Adrenal gland (tissue), 12 donors: ENCODE measurements around the gene FAM53B. TPM values are rescaled to one million over a fixed set of nuclear protein-coding genes. Genes with fewer than 3 reads are reported as not detected.

Experiments
- DNase-seq, 7 donors: peaks; one replicate each; pipeline ENCODE4 v3.0.0-alpha.2; 2019 to 2020
- H3K27ac ChIP-seq, 5 donors: fragments of 200-600 bp; sonication (generic) in 4 of 5; 1 replicate in 3 of 5; 2 replicates in 2 of 5; pipeline versions ENCODE4 v1.5.1 to v1.8.0; 2016 to 2020; ENCODE audit warnings: mild to moderate bottlenecking in 1 of 5
- H3K27me3 ChIP-seq: fragments of 200-600 bp; 2 replicates; pipeline ENCODE4 v1.8.0; 2021
- H3K36me3 ChIP-seq, 2 donors: fragments of 200-600 bp; replicated peaks in 1 of 2; 1 replicate in 1 of 2; 2 replicates in 1 of 2; pipeline versions ENCODE4 v1.5.1 to v1.8.0; 2018 to 2022
- H3K4me1 ChIP-seq, 2 donors: fragments of 200-600 bp; replicated peaks in 1 of 2; 1 replicate in 1 of 2; 2 replicates in 1 of 2; pipeline versions ENCODE4 v1.5.1 to v1.8.0; 2018 to 2021
- H3K4me3 ChIP-seq, 4 donors: fragments of 200-600 bp; sonication (generic) in 3 of 4; one replicate each; pipeline ENCODE4 v1.5.1; 2016 to 2018
- H3K9me3 ChIP-seq, 3 donors: fragments of 200-600 bp; sonication (generic) in 1 of 3; replicated peaks in 1 of 3; 1 replicate in 2 of 3; 2 replicates in 1 of 3; pipeline versions ENCODE4 v1.5.1 to v1.8.0; 2016 to 2021
- POLR2A ChIP-seq, 2 donors: fragments of 450-650 bp; IDR thresholded peaks; one replicate each; pipeline ENCODE4 v1.6.1; 2017; ENCODE audit warnings: antibody characterized with exemption in 2 of 2, mild to moderate bottlenecking in 2 of 2, moderate library complexity in 1 of 2
- WGBS, 4 donors: extraction: QIAGEN DNeasy Blood & Tissue Kit in 2 of 4; methylation state at CpG; one replicate each; pipeline versions ENCODE4 v1.1.5 to v1.1.7; 2013 to 2017; 5-methylcytosine and 5-hydroxymethylcytosine counted together
- intact Hi-C, 2 donors: fragments of 100-400 bp; cut with DNase I; formaldehyde crosslinking; loops; one replicate each; pipeline versions ENCODE4 v1.14.1 to v1.15.0; 2022 to 2023
- polyA plus RNA-seq, 3 donors: library from polyadenylated mRNA; stranded (reverse); fragments of 200-250 nt in 2 of 3; fragments of 350-450 nt in 1 of 3; fragmentation: Illumina TruSeq in 1 of 3; extraction: RNeasy Lipid Tissue Mini Kit (QIAGEN cat#74804) in 1 of 3; gene quantifications; one replicate each; pipeline ENCODE4 v1.2.3, GENCODE V29; 2013 to 2014
- total RNA-seq, 9 donors: library from RNA; depleted of rRNA in 4 of 9; stranded (reverse); fragments of >200 nt in 4 of 9; fragments of 120-200 nt in 1 of 9; fragmentation: NEBNext Ultra II Directional in 1 of 9; extraction: Animal tissue kit (Norgen Biotek cat#: 25700) in 1 of 9; gene quantifications; one replicate each; pipeline versions ENCODE4 v1.1.0 to v1.2.4, GENCODE V29; 2013 to 2023
- TF ChIP-seq, protein P1 (sequence below), 6 experiments: fragments of 450-650 bp in 4 of 6; fragments of 200-600 bp in 2 of 6; sonication (generic) in 1 of 6; IDR thresholded peaks; 1 replicate in 5 of 6; 2 replicates in 1 of 6; pipeline versions ENCODE4 v1.5.1 to v1.8.0; 2016 to 2021; ENCODE audit warnings: antibody characterized with exemption in 6 of 6, mild to moderate bottlenecking in 2 of 6, moderate library complexity in 1 of 6
- donor health status: healthy with polysubstance abuse.
- donor health status: Bipolar disorder and iron deficiency.
- donor health status: DM: yes; HTN: yes; CAD: no.
- donor health status: DM: no; HTN: no; CAD: no.
- donor health status: DM: no; HTN: no; CAD: no.
- donor health status: DM: yes; HTN: yes; CAD: no.

The FAM53B gene
- total and polyA plus RNA-seq, 12 donors = 15.1 to 90.9 (median 65.5) TPM

DNA sequence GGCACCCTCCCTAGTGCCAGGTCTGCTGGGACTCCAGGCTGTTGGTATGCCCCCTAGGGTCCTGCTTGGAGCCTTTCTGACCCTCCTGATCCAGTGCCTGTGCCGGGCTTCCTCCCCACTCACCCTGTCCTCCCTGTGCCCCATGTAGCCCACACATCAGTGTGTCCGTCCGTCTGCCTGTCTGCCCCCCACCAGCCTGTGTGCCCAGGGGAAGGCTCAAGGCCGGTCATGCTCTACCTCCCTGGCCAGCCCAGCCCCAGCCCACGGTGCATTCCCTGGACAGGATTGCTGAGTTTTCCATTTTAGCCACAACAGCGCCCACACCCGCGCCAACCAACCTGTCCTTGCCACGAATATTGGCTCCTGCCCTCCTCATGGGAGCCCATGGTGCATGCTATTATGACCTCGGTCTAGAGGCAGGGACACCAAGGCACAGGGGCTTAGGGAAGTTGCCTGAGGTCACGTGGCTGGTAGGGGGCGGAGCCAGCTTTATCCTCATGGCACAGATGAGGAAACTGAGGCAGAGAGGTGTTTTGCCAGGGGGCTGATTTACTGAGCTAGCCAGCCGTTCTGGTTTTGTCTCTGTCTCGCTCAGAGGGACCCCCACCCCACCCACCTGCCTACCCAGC lies 136.0 kb downstream of the FAM53B start:
- no peaks in the 10 kb centered on the region for H3K27me3 ChIP-seq
- H3K4me3 ChIP-seq = no peak overlapping the region
- 77 to 83% (median 80%) methylated on average over 11 to 14 of the region's 14 CpGs for WGBS, 4 donors
- no peaks in the 10 kb centered on the region for H3K36me3 ChIP-seq
- intact Hi-C loops = no loop called here
- peaks cover 9 to 26% of the 10 kb centered on the region in 2 donors for H3K4me1 ChIP-seq
- H3K9me3 ChIP-seq = no peaks in the 10 kb centered on the region
- DNase-seq = no peak
- no peak for TF ChIP-seq POLR2A (IDR thresholded peaks at IDR 0.05)
- TF ChIP-seq, protein P1, sequence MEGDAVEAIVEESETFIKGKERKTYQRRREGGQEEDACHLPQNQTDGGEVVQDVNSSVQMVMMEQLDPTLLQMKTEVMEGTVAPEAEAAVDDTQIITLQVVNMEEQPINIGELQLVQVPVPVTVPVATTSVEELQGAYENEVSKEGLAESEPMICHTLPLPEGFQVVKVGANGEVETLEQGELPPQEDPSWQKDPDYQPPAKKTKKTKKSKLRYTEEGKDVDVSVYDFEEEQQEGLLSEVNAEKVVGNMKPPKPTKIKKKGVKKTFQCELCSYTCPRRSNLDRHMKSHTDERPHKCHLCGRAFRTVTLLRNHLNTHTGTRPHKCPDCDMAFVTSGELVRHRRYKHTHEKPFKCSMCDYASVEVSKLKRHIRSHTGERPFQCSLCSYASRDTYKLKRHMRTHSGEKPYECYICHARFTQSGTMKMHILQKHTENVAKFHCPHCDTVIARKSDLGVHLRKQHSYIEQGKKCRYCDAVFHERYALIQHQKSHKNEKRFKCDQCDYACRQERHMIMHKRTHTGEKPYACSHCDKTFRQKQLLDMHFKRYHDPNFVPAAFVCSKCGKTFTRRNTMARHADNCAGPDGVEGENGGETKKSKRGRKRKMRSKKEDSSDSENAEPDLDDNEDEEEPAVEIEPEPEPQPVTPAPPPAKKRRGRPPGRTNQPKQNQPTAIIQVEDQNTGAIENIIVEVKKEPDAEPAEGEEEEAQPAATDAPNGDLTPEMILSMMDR (IDR thresholded peaks at IDR 0.05) = no peak
- no peak overlapping the region for H3K27ac ChIP-seq

DNA sequence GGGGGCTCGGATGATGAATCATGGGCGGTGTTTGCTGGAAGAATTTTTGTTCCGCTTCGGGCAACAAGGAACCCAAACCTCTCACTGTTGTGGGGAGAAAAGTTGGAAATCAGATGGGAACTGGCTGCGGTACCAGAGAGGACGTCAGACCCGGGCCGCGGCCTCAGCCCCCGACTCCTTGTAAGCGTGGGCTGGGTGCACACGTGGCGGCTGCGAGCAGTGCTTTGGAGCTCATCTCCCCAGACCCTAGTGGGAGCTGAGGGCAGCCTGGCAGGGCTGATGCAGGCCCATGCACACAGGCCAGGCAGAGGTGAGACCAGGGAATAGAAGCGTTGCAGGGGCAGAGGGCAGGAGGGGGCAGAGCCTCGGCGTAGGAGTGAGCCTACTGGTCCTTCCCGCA lies 136.5 kb downstream of the FAM53B start:
- no peak overlapping the region for H3K4me3 ChIP-seq
- H3K4me1 ChIP-seq = peaks cover 8 to 21% of the 10 kb centered on the region in 2 donors
- no peak for DNase-seq
- H3K27ac ChIP-seq = no peak overlapping the region
- H3K9me3 ChIP-seq = no peaks in the 10 kb centered on the region
- TF ChIP-seq, protein P1 (IDR thresholded peaks at IDR 0.05) = no peak
- no peak for TF ChIP-seq POLR2A (IDR thresholded peaks at IDR 0.05)
- intact Hi-C loops = no loop called here
- 89 to 95% (median 93%) methylated on average over 15 to 18 of the region's 18 CpGs for WGBS, 4 donors
- no peaks in the 10 kb centered on the region for H3K27me3 ChIP-seq
- H3K36me3 ChIP-seq = no peaks in the 10 kb centered on the region

DNA sequence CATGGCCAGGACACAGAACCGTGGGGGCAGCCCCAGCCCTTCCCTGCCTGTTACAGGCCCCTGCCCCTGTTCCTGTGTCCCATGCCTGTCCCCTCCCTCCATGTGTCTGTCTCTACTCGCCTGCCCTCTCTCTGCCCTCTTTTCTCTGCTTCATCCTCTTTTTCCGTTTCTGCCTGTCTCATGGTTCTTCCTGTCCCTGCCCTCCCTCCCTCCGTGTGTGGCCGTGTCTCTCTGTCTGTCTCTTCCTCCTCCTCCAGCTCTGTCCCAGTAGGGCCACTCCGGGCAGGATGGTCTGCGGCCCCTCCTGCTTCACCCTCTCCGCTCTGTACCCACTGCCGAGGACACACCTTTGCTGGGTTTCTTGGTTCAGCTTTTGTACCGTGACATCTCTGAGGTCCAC lies 137.4 kb downstream of the FAM53B start:
- peaks cover 8 to 14% of the 10 kb centered on the region in 2 donors for H3K4me1 ChIP-seq
- no peak for DNase-seq
- no peak overlapping the region for H3K27ac ChIP-seq
- intact Hi-C loops = no loop called here
- TF ChIP-seq POLR2A (IDR thresholded peaks at IDR 0.05) = no peak
- TF ChIP-seq, protein P1 (IDR thresholded peaks at IDR 0.05) = no peak
- no peaks in the 10 kb centered on the region for H3K27me3 ChIP-seq
- no peaks in the 10 kb centered on the region for H3K36me3 ChIP-seq
- no peaks in the 10 kb centered on the region for H3K9me3 ChIP-seq
- WGBS, 4 donors = 43 to 59% (median 49%) methylated on average over 9 to 10 of the region's 10 CpGs
- H3K4me3 ChIP-seq = no peak overlapping the region

DNA sequence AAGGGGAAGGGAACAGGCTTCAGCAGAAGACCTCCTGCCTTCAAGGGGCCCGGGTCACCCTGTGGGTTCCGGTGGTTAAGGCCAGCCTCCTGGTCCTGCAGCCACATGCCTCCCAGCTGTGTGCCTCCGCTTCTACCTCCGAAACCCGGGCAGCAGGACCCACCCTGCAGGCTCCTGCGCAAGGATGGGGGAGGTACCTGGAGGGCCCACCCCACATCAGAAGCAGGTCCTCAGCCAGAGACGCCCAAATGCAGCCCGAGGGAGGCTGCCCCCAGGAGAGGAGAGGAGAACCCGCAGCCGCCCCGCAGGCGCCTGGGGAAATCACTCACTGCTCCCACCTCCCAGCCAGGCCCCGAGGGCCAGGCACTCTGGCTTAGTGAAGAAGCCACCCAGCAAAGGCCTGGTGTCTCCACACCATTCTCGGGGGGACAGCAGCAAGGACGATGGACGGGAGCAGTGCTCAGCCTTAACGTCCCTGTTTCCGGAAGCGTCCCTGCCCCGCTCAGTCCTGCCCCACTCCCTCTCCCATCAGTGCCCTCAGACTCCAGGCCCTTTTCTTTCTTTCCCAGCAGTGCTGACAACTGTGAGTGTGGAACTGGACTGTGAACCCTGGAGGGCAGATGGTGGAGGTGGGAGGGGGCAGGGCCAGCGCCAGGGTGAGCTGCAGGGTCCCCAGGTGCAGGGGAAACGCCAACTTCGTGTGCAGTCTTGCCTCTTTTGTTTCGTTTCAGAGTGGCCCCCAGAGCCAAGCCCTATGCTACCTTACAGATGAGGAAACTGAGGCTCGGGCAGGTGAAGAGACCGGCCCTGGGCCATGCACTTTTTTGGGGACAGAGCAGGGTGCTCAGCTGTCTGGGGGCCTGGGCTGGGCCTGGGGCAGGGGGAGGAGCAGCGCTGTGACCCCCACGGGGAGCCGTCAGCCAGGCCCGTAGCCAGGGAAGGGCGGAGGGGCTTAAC lies 138.0 kb downstream of the FAM53B start:
- intact Hi-C loops = no loop called here
- WGBS, 4 donors = 83 to 87% (median 85%) methylated on average over 12 to 31 of the region's 31 CpGs
- TF ChIP-seq, protein P1 (IDR thresholded peaks at IDR 0.05) = no peak
- TF ChIP-seq POLR2A (IDR thresholded peaks at IDR 0.05) = no peak
- no peak for DNase-seq
- H3K27me3 ChIP-seq = no peaks in the 10 kb centered on the region
- H3K27ac ChIP-seq = no peak overlapping the region
- no peak overlapping the region for H3K4me3 ChIP-seq
- H3K9me3 ChIP-seq = no peaks in the 10 kb centered on the region
- no peaks in the 10 kb centered on the region for H3K36me3 ChIP-seq
- H3K4me1 ChIP-seq = peaks cover 8 to 13% of the 10 kb centered on the region in 2 donors
